DND-41 (cell line): ENCODE data around the gene CEACAM19.

Experiments used
- CTCF ChIP-seq: IDR thresholded peaks from 2 replicates; pipeline ENCODE4 v1.5.1; 2012; ENCODE audit warnings: borderline replicate concordance, low read length, moderate library complexity, mild to moderate bottlenecking; ENCODE audit not compliant: poor library complexity, severe bottlenecking; ENCODE audit errors: extremely low read depth
- EZH2 ChIP-seq: IDR thresholded peaks from 3 replicates; pipeline ENCODE4 v1.6.1; 2012; ENCODE audit warnings: borderline replicate concordance, low read depth, mild to moderate bottlenecking, moderate library complexity, low read length, inconsistent platforms; ENCODE audit not compliant: severe bottlenecking

DNA sequence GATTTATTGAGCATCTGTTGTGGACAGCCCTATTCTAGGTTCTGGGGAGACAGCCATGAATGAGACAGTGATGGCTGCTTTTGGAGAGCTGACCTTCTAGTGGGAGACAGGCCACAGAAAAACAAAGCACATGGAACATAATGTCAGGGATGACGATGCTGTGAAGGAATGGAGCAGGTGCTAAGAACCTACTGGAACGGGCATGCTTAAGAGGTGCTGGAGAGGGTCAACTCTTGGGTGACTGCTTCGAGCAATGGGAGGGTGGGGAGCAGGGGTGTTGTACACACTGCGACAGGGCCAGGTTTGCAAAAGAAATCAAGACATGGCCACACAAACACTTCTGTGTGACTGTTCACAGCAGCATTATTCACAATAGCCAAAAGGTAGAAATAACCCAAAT lies 15.6 kb downstream of the CEACAM19 start:
- TF ChIP-seq CTCF (no peak), EZH2 (no peak)
